NCI-H187 (cell line): ENCODE data around the gene CALHM4.
"Not testable (repeated sequence)": the region's sequence is repeated elsewhere in the genome, so short reads cannot be mapped to it uniquely, and the experiment has no call there.

Experiments
- DNase-seq, 2 experiments: peaks; one replicate each; lab custom pipeline; 2025; lab: John Stamatoyannopoulos, UW

The CALHM4 gene

GRCh38 chr6:116577486-116577885 lies 23.9 kb downstream of the CALHM4 start:
- no peak for DNase-seq

- DNase-seq: no peak
These were observed 24.8 kb downstream of the CALHM4 start for GRCh38 chr6:116578335-116578734.

DNA sequence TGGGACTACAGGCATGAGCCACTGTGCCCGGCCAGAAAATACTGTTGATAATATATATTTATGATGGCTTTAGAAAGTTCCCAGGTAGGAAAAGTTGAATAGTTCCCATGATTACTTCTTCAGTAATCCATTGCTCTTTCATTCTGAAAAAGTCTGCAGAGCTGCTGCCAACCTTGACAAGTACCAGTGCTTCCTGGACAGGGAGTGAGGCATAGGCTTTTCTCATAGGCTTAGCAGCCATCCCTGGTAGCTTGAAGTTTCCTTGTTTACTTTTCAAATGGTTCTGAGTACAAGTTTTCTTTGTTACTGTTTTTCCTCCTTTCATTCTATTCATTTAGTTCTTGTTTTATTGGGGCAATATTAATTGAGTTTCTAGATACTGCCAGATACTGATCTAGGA lies 25.6 kb downstream of the CALHM4 start:
- no peak for DNase-seq

GRCh38 chr6:116580198-116580597 lies 26.6 kb downstream of the CALHM4 start:
- DNase-seq: no peak

DNA sequence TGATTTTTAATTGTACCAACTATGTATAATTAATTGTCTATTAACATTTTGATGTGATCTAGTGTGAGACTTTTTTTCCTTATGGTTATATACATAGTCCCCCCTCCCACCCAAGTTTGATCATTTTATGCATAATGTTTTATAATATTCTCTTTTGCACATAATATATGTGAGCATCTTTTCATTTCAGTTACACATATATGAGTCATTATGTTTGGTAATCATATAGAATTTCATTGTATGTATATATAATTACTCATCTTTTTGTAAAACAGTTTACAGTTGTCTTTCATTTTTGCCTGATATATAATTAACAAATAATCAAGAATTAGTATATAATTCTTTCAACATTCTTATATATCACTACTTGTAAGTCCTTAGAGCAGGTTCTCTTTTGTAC lies 32.7 kb downstream of the CALHM4 start:
- DNase-seq: no peak

DNA sequence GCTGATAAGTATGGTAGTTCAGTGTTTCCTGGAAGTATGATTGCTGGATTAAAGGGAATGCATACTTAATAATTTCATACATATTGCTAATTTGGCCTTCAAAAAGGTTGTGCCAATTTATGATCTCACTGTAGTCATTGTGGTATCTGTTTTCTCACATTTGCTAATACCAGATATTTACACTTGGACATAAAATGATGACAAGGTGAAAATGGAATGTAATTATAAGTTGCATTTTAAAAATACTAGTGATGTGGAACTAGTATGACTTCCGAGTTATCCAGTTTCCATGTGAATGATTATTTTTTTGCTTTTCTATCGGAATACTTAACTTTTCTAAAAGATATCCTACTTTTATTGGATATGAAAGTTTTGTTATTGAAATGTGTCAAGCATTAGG lies 33.2 kb downstream of the CALHM4 start:
- no peak for DNase-seq

DNA sequence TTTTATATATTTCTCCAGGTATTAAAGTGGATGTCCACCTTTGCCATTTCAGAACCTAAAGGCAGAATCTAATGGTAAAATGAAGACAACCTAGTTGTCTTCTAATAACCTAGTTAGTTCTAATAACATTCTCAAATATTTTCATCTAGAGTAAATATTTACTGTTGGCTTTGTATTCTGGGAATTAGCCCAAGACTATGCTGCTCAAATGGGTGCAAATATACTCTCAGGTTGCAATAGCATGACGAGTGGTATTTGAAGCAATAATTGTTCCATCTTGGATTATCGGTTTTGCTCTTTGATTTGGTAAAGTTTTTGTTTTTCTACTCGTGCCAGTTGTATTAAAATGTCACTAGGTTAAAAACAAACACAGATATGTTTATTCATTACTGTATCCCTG lies 41.7 kb downstream of the CALHM4 start:
- DNase-seq: no peak

DNA sequence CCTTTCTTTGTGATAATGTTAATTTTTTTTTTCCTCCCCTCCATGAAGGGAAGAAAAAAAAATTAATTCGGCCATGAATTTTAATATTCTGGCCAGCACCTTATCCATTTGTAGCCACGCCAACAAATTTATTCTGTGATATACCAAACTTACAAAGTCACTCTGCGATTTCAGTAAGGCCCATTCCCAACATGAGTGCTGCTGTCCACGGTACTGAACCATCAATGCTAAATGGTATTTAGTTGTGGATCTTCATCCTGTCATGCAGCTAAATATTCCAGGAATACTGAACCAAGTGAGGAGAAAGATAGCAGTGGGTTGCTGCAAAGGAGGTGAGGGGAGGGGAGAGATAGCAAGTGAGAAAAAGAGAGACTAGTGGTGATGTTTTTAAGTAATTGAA lies 43.3 kb downstream of the CALHM4 start:
- DNase-seq: no peak

DNA sequence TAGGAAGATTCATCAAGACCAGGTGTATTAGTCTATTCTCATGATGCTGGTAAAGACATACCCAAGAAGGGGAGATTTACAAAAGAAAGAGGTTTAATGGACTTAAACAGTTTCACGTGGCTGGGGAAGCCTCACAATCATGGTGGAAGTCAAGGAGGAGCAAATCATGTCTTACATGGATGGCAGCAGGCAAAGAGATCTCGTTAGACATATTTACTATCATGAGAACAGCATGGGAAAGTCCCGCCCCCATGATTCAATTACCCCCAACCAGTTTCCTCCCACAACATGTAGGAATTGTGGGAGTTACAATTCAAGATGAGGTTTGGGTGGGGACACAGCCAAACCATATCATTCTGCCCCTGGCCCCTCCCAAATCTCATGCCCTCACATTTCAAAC lies 50.4 kb downstream of the CALHM4 start:
- not testable (repeated sequence) for DNase-seq

DNA sequence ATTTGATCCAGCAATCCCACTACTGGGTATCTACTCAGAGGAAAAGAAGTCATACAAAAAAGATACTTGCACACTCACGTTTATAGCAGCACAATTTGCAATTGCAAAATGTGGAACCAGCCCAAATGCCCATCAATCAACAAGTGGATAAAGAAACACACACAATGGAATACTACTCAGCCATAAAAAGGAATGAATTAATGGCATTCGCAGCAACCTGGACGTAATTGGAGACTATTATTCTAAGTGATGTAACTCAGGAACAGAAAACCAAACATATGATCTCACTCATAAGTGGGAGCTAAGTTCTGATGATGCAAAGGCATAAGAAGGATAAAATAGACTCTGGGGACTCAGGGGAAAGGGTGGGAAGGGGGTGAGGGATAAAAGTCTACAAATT lies 51.3 kb downstream of the CALHM4 start:
- not testable (repeated sequence) for DNase-seq

GRCh38 chr6:116605935-116606334 lies 52.4 kb downstream of the CALHM4 start:
- DNase-seq: no peak
